HL-60 (cell line): Measurements from ENCODE around the gene NMNAT2.

Experiments used
- GABPA ChIP-seq: IDR thresholded peaks from 2 replicates; pipeline ENCODE4 v1.6.1; 2012; ENCODE audit warnings: low read depth
- POLR2AphosphoS5 ChIP-seq: IDR thresholded peaks from 2 replicates; pipeline ENCODE4 v1.6.1; 2012; ENCODE audit warnings: low read depth
- SPI1 ChIP-seq: IDR thresholded peaks from 2 replicates; pipeline ENCODE4 v1.6.1; 2012; ENCODE audit warnings: low read depth, mild to moderate bottlenecking, borderline replicate concordance
- TF ChIP-seq, protein P1 (sequence below): IDR thresholded peaks from one replicate; pipeline ENCODE4 v1.5.1; 2011; ENCODE audit warnings: low read length, control low read depth, inconsistent platforms; ENCODE audit not compliant: insufficient read depth
- TF ChIP-seq, protein P2 (sequence below): IDR thresholded peaks from 2 replicates; pipeline ENCODE4 v1.6.1; 2012; ENCODE audit warnings: low read depth; ENCODE audit not compliant: insufficient replicate concordance

DNA sequence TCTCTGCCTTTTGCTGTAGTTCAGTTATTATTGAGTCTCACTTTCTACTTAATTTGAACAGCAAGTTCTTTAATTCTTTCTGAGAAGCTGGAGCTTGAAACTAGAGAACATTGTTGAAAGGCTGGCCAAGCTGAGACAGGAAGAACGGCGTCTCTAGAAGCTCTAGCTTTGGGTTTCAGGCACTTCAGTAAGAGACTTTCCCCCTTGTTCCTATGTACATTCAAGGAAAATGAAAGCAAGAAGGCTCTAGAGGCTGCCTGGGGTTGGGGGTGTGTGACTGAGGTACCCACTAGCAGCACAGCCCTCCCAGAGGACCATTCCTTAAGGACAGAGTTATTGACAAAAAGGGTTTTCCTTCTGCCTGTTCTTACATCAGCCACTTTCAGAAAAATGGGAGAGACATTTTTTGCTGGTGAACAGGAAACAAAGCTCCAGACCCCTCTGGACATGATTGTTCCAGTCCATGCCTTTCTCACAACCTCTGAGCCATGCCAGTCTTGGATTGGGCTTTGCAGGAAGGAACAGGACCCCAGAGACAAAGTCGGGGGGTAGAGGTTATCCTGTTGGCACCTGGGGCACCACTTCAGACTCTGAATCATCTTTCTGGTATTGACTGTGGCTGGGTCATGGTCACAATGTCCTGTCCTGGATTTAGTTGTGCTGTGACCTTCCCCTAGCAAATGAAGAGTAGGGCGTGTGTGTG is 169.0 kb downstream of the NMNAT2 start:
- TF ChIP-seq, protein P1, sequence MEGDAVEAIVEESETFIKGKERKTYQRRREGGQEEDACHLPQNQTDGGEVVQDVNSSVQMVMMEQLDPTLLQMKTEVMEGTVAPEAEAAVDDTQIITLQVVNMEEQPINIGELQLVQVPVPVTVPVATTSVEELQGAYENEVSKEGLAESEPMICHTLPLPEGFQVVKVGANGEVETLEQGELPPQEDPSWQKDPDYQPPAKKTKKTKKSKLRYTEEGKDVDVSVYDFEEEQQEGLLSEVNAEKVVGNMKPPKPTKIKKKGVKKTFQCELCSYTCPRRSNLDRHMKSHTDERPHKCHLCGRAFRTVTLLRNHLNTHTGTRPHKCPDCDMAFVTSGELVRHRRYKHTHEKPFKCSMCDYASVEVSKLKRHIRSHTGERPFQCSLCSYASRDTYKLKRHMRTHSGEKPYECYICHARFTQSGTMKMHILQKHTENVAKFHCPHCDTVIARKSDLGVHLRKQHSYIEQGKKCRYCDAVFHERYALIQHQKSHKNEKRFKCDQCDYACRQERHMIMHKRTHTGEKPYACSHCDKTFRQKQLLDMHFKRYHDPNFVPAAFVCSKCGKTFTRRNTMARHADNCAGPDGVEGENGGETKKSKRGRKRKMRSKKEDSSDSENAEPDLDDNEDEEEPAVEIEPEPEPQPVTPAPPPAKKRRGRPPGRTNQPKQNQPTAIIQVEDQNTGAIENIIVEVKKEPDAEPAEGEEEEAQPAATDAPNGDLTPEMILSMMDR: no peak
- TF ChIP-seq POLR2AphosphoS5 (no peak), GABPA (no peak), SPI1 (no peak)
- TF ChIP-seq, protein P2, sequence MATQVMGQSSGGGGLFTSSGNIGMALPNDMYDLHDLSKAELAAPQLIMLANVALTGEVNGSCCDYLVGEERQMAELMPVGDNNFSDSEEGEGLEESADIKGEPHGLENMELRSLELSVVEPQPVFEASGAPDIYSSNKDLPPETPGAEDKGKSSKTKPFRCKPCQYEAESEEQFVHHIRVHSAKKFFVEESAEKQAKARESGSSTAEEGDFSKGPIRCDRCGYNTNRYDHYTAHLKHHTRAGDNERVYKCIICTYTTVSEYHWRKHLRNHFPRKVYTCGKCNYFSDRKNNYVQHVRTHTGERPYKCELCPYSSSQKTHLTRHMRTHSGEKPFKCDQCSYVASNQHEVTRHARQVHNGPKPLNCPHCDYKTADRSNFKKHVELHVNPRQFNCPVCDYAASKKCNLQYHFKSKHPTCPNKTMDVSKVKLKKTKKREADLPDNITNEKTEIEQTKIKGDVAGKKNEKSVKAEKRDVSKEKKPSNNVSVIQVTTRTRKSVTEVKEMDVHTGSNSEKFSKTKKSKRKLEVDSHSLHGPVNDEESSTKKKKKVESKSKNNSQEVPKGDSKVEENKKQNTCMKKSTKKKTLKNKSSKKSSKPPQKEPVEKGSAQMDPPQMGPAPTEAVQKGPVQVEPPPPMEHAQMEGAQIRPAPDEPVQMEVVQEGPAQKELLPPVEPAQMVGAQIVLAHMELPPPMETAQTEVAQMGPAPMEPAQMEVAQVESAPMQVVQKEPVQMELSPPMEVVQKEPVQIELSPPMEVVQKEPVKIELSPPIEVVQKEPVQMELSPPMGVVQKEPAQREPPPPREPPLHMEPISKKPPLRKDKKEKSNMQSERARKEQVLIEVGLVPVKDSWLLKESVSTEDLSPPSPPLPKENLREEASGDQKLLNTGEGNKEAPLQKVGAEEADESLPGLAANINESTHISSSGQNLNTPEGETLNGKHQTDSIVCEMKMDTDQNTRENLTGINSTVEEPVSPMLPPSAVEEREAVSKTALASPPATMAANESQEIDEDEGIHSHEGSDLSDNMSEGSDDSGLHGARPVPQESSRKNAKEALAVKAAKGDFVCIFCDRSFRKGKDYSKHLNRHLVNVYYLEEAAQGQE: no peak
